Measurements from ENCODE around the gene CMBL.
A peak's percentile ranks its signal among the peaks of the same experiment; 100 is the strongest.
"Not testable (repeated sequence)": the region's sequence is repeated elsewhere in the genome, so short reads cannot be mapped to it uniquely, and the experiment has no call there.

Gene CMBL

DNA sequence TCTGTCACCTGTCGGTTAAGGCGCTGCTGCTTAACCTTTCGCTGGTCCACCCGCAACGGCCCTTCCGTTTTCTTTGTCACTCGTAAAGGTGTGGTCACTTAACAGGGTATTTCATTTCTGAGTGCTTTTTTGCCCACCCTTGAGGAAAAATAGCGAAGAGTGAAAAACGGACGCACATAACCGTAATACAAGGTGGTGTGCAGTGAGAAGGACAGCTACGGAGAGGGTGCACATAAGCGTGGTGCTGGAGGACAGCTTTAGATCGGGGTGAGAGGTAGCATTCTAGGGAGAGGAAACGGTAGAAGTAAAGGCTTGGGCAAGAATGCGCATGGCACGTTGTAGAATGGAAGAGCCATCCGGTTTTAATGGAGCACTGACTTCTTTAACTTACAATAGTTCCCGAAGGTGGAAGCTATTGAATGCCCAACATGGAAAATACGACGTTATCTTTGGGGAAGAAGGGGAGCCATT is 56.9 kb downstream of the CMBL start:
- H3K56ac ChIP-seq (ENCODE audit: low read length): peak overlapping the region; percentile 94
- H3K79me1 ChIP-seq (ENCODE audit: low read length): peaks cover 6% of the 10 kb centered on the region
- peak overlapping the region; percentile 72 for H3K18ac ChIP-seq (ENCODE audit: low read length)
- H3K4me2 ChIP-seq (ENCODE audit: low read length): peak overlapping the region; percentile 95
- peaks cover 4% of the 10 kb centered on the region for H3K4me1 ChIP-seq (ENCODE audit: control insufficient read depth, low read depth, low read length)
- H3K27ac ChIP-seq (ENCODE audit: low read depth, low read length): no peak overlapping the region
- no CpG with 5 or more reads among the region's 21 CpGs for WGBS (ENCODE audit: extremely low coverage, insufficient coverage, low lambda C conversion rate)
- H3K23ac ChIP-seq (ENCODE audit: low read length): peak overlapping the region; percentile 99
- peak overlapping the region; percentile 96 for H2AK5ac ChIP-seq (ENCODE audit: low read length)
- peak overlapping the region; percentile 76 for H3K9ac ChIP-seq (ENCODE audit: low read length)
- DNase-seq: peak; percentile 42
- H3K4ac ChIP-seq (ENCODE audit: low read depth, low read length): peak overlapping the region; percentile 100
- no peak overlapping the region for H2BK5ac ChIP-seq (ENCODE audit: low read length)
- H2BK120ac ChIP-seq (ENCODE audit: low read depth, low read length): no peak overlapping the region
- H3K79me2 ChIP-seq (ENCODE audit: control insufficient read depth, insufficient read depth, low read length): peaks cover 52% of the 10 kb centered on the region
- H2BK15ac ChIP-seq (replicated peaks; ENCODE audit: low read depth): no peak overlapping the region
- peak overlapping the region; percentile 100 for H3K4me3 ChIP-seq (ENCODE audit: low read length)
- H4K5ac ChIP-seq (ENCODE audit: low read length): no peak overlapping the region
- no peak overlapping the region for H4K8ac ChIP-seq (ENCODE audit: low read depth, low read length)
- no peaks in the 10 kb centered on the region for H3K27me3 ChIP-seq (ENCODE audit: insufficient read depth, low read length, poor library complexity)
- H3K36me3 ChIP-seq (ENCODE audit: control insufficient read depth, insufficient read depth, low read length): peaks cover 2% of the 10 kb centered on the region

DNA sequence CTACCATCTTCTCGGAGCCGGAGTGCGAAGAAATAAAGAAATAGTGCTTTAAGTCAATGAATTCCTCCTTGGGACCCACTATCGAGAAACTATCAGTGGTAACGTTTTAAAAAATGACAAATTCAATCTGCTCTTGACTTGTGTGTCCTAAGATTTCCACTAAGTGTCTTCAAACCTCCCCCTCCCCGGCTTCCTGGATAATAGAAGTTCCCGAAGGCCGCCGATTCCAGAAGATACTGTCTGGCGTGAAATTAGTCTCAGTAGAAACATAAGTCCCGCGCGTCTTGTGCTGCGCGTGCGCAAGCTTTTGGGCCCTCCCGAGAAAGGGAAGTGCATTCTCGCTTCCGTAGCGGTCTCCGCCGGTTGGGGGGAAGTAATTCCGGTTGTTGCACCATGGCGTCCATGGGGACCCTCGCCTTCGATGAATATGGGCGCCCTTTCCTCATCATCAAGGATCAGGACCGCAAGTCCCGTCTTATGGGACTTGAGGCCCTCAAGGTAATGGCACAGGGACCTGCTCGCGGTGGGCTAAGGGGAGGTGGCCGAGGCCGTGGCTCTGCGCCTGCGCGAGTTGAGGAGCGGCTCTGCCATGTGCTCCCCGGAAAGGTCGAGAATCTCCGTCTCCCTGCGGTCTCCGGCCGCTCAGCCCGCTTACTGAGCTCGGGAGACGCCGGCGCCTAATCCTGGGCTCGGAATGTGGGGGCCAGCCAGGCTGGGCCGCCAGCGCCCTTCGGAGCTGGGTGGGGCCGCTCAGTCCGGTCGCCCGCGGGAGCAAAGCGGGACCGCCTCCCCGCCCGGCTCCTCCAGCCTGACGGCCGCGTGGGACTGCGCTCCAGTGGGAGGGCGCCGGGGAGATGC is 57.5 kb downstream of the CMBL start, which contains the start of gene CCT5:
CCT5 (plus strand) TSS at position 333 of the 858 bp plus-strand sequence; CDS start at position 394, 61 bp downstream.
- Histone ChIP-seq H3K4ac (ENCODE audit: low read depth, low read length) (peak within 1 kb of the TSS; percentile 100), H3K27me3 (ENCODE audit: insufficient read depth, low read length, poor library complexity) (no peaks in the 10 kb centered on the region), H3K18ac (ENCODE audit: low read length) (peak within 1 kb of the TSS; percentile 98), H4K8ac (ENCODE audit: low read depth, low read length) (no peak within 1 kb of the TSS), H3K79me1 (ENCODE audit: low read length) (peaks cover 4% of the 10 kb centered on the region), H3K4me2 (ENCODE audit: low read length) (peak within 1 kb of the TSS; percentile 95), H3K4me1 (ENCODE audit: control insufficient read depth, low read depth, low read length) (peaks cover 4% of the 10 kb centered on the region), H3K9ac (ENCODE audit: low read length) (peak within 1 kb of the TSS; percentile 89), H2AK5ac (ENCODE audit: low read length) (peak within 1 kb of the TSS; percentile 96), H2BK120ac (ENCODE audit: low read depth, low read length) (peak within 1 kb of the TSS; percentile 67), H2BK15ac (replicated peaks; ENCODE audit: low read depth) (no peak within 1 kb of the TSS), H3K23ac (ENCODE audit: low read length) (peak within 1 kb of the TSS; percentile 99), H3K79me2 (ENCODE audit: control insufficient read depth, insufficient read depth, low read length) (peaks cover 47% of the 10 kb centered on the region), H3K36me3 (ENCODE audit: control insufficient read depth, insufficient read depth, low read length) (peaks cover 2% of the 10 kb centered on the region), H2BK5ac (ENCODE audit: low read length) (peak within 1 kb of the TSS; percentile 39), H3K56ac (ENCODE audit: low read length) (peak within 1 kb of the TSS; percentile 94), H4K5ac (ENCODE audit: low read length) (peak within 1 kb of the TSS; percentile 22), H3K4me3 (ENCODE audit: low read length) (peak within 1 kb of the TSS; percentile 100), H3K27ac (ENCODE audit: low read depth, low read length) (peak within 1 kb of the TSS; percentile 20)
- DNase-seq: peak; percentile 99
- no CpG with 5 or more reads among the region's 67 CpGs for WGBS (ENCODE audit: extremely low coverage, insufficient coverage, low lambda C conversion rate)

DNA sequence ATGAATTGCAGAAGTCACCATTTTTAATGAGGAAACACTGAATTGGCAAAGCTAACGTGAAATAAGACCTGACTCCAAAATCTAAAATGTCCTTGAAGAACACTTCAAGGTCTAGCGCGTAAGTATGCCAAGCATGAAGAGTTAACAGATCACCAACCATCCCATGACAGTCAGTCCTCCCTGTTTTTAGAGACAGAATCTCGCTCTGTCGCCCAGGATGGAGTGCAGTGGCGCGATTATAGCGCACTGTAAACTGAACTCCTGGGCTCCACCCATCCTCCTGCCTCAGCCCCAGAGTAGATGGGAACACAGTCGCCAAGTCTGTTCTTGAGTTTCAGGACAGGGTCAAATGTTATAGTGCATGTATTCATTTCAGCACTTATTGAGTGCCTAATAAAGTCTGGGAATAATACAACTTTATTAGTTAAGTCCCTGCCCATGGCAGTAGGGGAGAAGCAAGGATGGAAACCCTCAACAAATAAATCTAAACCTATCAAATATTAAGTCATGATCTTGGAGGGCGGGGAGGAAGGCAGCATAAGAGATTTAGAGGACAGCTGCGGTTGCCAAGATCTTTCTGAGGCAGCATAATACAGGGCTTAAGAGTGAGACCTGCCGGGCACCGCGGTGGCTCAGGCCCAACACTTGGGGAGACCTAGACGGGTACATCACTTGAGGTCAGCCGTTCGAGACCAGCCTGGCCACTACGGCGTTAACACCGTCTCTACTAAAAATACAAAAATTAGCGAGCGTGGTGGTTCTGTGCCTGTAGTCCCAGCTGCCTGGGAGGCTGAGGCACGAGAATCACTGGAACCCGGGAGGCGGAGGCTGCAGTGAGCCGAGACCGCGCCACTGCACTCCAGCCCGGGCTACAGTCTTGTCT is 59.1 kb downstream of the CMBL start:
- Histone ChIP-seq H2BK120ac (ENCODE audit: low read depth, low read length) (no peak overlapping the region), H3K79me1 (ENCODE audit: low read length) (peaks cover 4% of the 10 kb centered on the region), H3K23ac (ENCODE audit: low read length) (no peak overlapping the region), H4K8ac (ENCODE audit: low read depth, low read length) (no peak overlapping the region), H4K5ac (ENCODE audit: low read length) (no peak overlapping the region), H3K4me2 (ENCODE audit: low read length) (peak overlapping the region; percentile 34), H3K27me3 (ENCODE audit: insufficient read depth, low read length, poor library complexity) (no peaks in the 10 kb centered on the region), H3K9ac (ENCODE audit: low read length) (peak overlapping the region; percentile 89), H3K4ac (ENCODE audit: low read depth, low read length) (peak overlapping the region; percentile 26), H3K4me3 (ENCODE audit: low read length) (no peak overlapping the region), H2BK15ac (replicated peaks; ENCODE audit: low read depth) (no peak overlapping the region), H3K56ac (ENCODE audit: low read length) (peak overlapping the region; percentile 93), H3K36me3 (ENCODE audit: control insufficient read depth, insufficient read depth, low read length) (no peaks in the 10 kb centered on the region), H3K18ac (ENCODE audit: low read length) (no peak overlapping the region), H3K4me1 (ENCODE audit: control insufficient read depth, low read depth, low read length) (peaks cover 4% of the 10 kb centered on the region), H3K79me2 (ENCODE audit: control insufficient read depth, insufficient read depth, low read length) (peaks cover 34% of the 10 kb centered on the region), H3K27ac (ENCODE audit: low read depth, low read length) (no peak overlapping the region), H2AK5ac (ENCODE audit: low read length) (no peak overlapping the region), H2BK5ac (ENCODE audit: low read length) (no peak overlapping the region)
- no peak for DNase-seq
- WGBS (ENCODE audit: extremely low coverage, insufficient coverage, low lambda C conversion rate): no CpG with 5 or more reads among the region's 29 CpGs

DNA sequence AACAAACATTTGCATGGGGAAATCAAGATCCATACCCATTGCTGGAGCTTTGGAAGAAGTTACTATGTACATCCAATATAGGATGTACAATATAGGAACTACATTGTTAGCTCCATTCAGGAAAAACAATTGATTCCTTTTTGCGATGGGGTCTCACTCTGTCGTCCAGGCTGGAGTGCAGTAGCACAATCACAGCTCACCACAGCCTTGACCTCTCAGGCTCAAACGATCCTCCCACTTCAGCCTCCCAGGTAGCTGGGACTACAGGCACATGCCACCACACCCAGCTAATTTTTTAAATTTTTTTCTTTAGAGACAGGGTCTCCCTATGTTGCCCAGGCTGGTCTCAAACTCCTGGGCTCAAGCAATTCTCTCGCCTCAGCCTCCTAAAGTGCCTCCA is 60.5 kb downstream of the CMBL start:
- DNase-seq; H4K5ac ChIP-seq (ENCODE audit: low read length); H3K27ac ChIP-seq (ENCODE audit: low read depth, low read length); H3K79me1 ChIP-seq (ENCODE audit: low read length); H2BK120ac ChIP-seq (ENCODE audit: low read depth, low read length); H2BK15ac ChIP-seq (replicated peaks; ENCODE audit: low read depth); H3K4me1 ChIP-seq (ENCODE audit: control insufficient read depth, low read depth, low read length); H3K4me2 ChIP-seq (ENCODE audit: low read length); H4K8ac ChIP-seq (ENCODE audit: low read depth, low read length); H2BK5ac ChIP-seq (ENCODE audit: low read length); H3K36me3 ChIP-seq (ENCODE audit: control insufficient read depth, insufficient read depth, low read length); H3K27me3 ChIP-seq (ENCODE audit: insufficient read depth, low read length, poor library complexity); H2AK5ac ChIP-seq (ENCODE audit: low read length); H3K18ac ChIP-seq (ENCODE audit: low read length); H3K4me3 ChIP-seq (ENCODE audit: low read length); H3K4ac ChIP-seq (ENCODE audit: low read depth, low read length); H3K9ac ChIP-seq (ENCODE audit: low read length); H3K56ac ChIP-seq (ENCODE audit: low read length); H3K23ac ChIP-seq (ENCODE audit: low read length): not testable (repeated sequence)
- peaks cover 21% of the 10 kb centered on the region for H3K79me2 ChIP-seq (ENCODE audit: control insufficient read depth, insufficient read depth, low read length)
- no CpG with 5 or more reads among the region's 4 CpGs for WGBS (ENCODE audit: extremely low coverage, insufficient coverage, low lambda C conversion rate)

DNA sequence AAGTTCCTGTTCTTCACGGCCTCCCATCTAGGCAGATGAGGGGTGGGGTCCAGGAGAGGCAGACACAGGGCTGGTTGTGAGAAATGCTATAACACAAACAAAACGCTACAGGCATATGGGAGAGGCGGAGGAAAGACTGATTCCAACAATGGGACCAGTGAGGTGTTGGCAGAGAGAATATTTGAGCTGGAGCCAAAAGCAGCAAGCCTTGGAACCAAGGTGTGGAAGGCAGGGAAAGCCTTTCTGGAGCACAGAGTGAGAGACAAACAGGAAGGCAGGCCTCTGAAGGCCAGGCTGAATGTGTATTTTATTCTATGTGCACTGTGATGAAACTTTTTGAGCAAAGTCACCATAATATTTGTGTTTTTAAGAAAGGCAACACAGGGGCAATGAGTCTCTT is 60.9 kb downstream of the CMBL start:
- no peak for DNase-seq
- no peak overlapping the region for H3K4me3 ChIP-seq (ENCODE audit: low read length)

More for the DNA sequence above, 60.9 kb downstream of the CMBL start:
- no CpG with 5 or more reads among the region's 3 CpGs for WGBS (ENCODE audit: extremely low coverage, insufficient coverage, low lambda C conversion rate)
- no peak overlapping the region for H3K4ac ChIP-seq (ENCODE audit: low read depth, low read length)
- H3K4me1 ChIP-seq (ENCODE audit: control insufficient read depth, low read depth, low read length): peaks cover 1% of the 10 kb centered on the region
- no peak overlapping the region for H4K5ac ChIP-seq (ENCODE audit: low read length)
- H3K56ac ChIP-seq (ENCODE audit: low read length): no peak overlapping the region
- H2BK5ac ChIP-seq (ENCODE audit: low read length): no peak overlapping the region
- H3K23ac ChIP-seq (ENCODE audit: low read length): no peak overlapping the region
- H3K4me2 ChIP-seq (ENCODE audit: low read length): no peak overlapping the region
- H2BK15ac ChIP-seq (replicated peaks; ENCODE audit: low read depth): no peak overlapping the region
- no peak overlapping the region for H2AK5ac ChIP-seq (ENCODE audit: low read length)
- no peaks in the 10 kb centered on the region for H3K36me3 ChIP-seq (ENCODE audit: control insufficient read depth, insufficient read depth, low read length)
- H3K9ac ChIP-seq (ENCODE audit: low read length): no peak overlapping the region
- H2BK120ac ChIP-seq (ENCODE audit: low read depth, low read length): no peak overlapping the region
- no peak overlapping the region for H3K18ac ChIP-seq (ENCODE audit: low read length)
- H3K79me1 ChIP-seq (ENCODE audit: low read length): peaks cover 4% of the 10 kb centered on the region
- no peaks in the 10 kb centered on the region for H3K27me3 ChIP-seq (ENCODE audit: insufficient read depth, low read length, poor library complexity)
- H3K27ac ChIP-seq (ENCODE audit: low read depth, low read length): no peak overlapping the region
- H3K79me2 ChIP-seq (ENCODE audit: control insufficient read depth, insufficient read depth, low read length): peaks cover 16% of the 10 kb centered on the region
- no peak overlapping the region for H4K8ac ChIP-seq (ENCODE audit: low read depth, low read length)
